ENCODE data around the gene SOCS4. TPM values are rescaled to one million over a fixed set of nuclear protein-coding genes. Genes with fewer than 3 reads are reported as not detected.
"Not testable (repeated sequence)": the region's sequence is repeated elsewhere in the genome, so short reads cannot be mapped to it uniquely, and the experiment has no call there.

Gene SOCS4
- 10 to 100 TPM; 17.7 to 17.9 TPM for total RNA-seq

GRCh38 chr14:55026793-55027561 is at the start of gene SOCS4, which contains the start of gene WDHD1:
TSS of gene SOCS4 (plus strand) at chr14:55027236. CDS start at chr14:55043042, 15,806 bp downstream.
TSS of gene WDHD1 (minus strand) at chr14:55027099. CDS start at chr14:55026787, 312 bp downstream.
- intact Hi-C loops (cut with micrococcal nuclease), result loop anchor here (1.0 to 5.0 kb wide), 10 partner anchors 24 to 630 kb away; partner anchors contain the start of genes CDKN3, FBXO34, GCH1 and GMFB
- Mint-ChIP-seq H3K4me1 (ENCODE audit: low read depth) (peaks cover 46% of the 10 kb centered on the region), H3K27me3 (ENCODE audit: low read depth) (no peaks in the 10 kb centered on the region), H3K36me3 (ENCODE audit: low read depth) (peaks cover 25% of the 10 kb centered on the region), H3K27ac (peak within 1 kb of the TSS; percentile 92), H3K4me3 (peak within 1 kb of the TSS; percentile 96), H3K9me3 (no peaks in the 10 kb centered on the region)
- DNase-seq, result peak; percentile 97
- CTCF ChIA-PET, result interaction anchor here (0.6 to 1.7 kb wide), 6 partner anchors 10 to 253 kb away, joined by 3 to 16 read pairs (median 4); partner anchors contain the start of gene MAPK1IP1L

GRCh38 chr14:54979039-54979438 is 48.0 kb upstream of the SOCS4 start:
- no peak for DNase-seq
- no peaks in the 10 kb centered on the region for H3K27me3 Mint-ChIP-seq (ENCODE audit: low read depth)
- CTCF ChIA-PET, result interaction anchor here (0.6 kb wide), 1 partner anchor 218 kb away, joined by 3 read pairs; no protein-coding TSS in a partner anchor
- H3K9me3 Mint-ChIP-seq, result no peaks in the 10 kb centered on the region
- H3K27ac Mint-ChIP-seq, result no peak overlapping the region
- H3K4me3 Mint-ChIP-seq, result no peak overlapping the region
- H3K4me1 Mint-ChIP-seq (ENCODE audit: low read depth), result no peaks in the 10 kb centered on the region
- H3K36me3 Mint-ChIP-seq (ENCODE audit: low read depth), result peaks cover 39% of the 10 kb centered on the region
- intact Hi-C loops (cut with micrococcal nuclease), result no loop called here

GRCh38 chr14:54981698-54982097 is 45.3 kb upstream of the SOCS4 start:
- intact Hi-C loops (cut with micrococcal nuclease), result no loop called here
- CTCF ChIA-PET, result interaction anchor here (0.7 to 0.9 kb wide), 4 partner anchors 18 to 372 kb away, joined by 3 to 6 read pairs (median 3); no protein-coding TSS in a partner anchor
- Mint-ChIP-seq H3K4me3 (no peak overlapping the region), H3K36me3 (ENCODE audit: low read depth) (peaks cover 44% of the 10 kb centered on the region), H3K4me1 (ENCODE audit: low read depth) (no peaks in the 10 kb centered on the region), H3K9me3 (no peaks in the 10 kb centered on the region), H3K27ac (no peak overlapping the region), H3K27me3 (ENCODE audit: low read depth) (no peaks in the 10 kb centered on the region)
- DNase-seq, result no peak

- Mint-ChIP-seq H3K27ac (no peak overlapping the region), H3K9me3 (no peaks in the 10 kb centered on the region), H3K4me1 (ENCODE audit: low read depth) (no peaks in the 10 kb centered on the region), H3K36me3 (ENCODE audit: low read depth) (peaks cover 44% of the 10 kb centered on the region), H3K27me3 (ENCODE audit: low read depth) (no peaks in the 10 kb centered on the region), H3K4me3 (no peak overlapping the region)
- intact Hi-C loops (cut with micrococcal nuclease), result no loop called here
- no peak for DNase-seq
- CTCF ChIA-PET, result no interaction called here
Measured at GRCh38 chr14:54985156-54985555, 41.9 kb upstream of the SOCS4 start.

GRCh38 chr14:55000381-55000780 is 26.7 kb upstream of the SOCS4 start:
- H3K4me1 Mint-ChIP-seq (ENCODE audit: low read depth), result no peaks in the 10 kb centered on the region
- no peaks in the 10 kb centered on the region for H3K27me3 Mint-ChIP-seq (ENCODE audit: low read depth)
- H3K36me3 Mint-ChIP-seq (ENCODE audit: low read depth), result peaks cover 44% of the 10 kb centered on the region
- intact Hi-C loops (cut with micrococcal nuclease), result no loop called here
- H3K4me3 Mint-ChIP-seq, result no peak overlapping the region
- no peak overlapping the region for H3K27ac Mint-ChIP-seq
- CTCF ChIA-PET, result no interaction called here
- DNase-seq, result no peak
- no peaks in the 10 kb centered on the region for H3K9me3 Mint-ChIP-seq

- H3K9me3 Mint-ChIP-seq, result no peaks in the 10 kb centered on the region
- peaks cover 44% of the 10 kb centered on the region for H3K36me3 Mint-ChIP-seq (ENCODE audit: low read depth)
- H3K4me3 Mint-ChIP-seq, result no peak overlapping the region
- H3K27me3 Mint-ChIP-seq (ENCODE audit: low read depth), result no peaks in the 10 kb centered on the region
- H3K27ac Mint-ChIP-seq, result no peak overlapping the region
- CTCF ChIA-PET, result interaction anchor here (0.5 to 0.6 kb wide), 2 partner anchors 79 to 199 kb away, joined by 3 to 6 read pairs; no protein-coding TSS in a partner anchor
- no peaks in the 10 kb centered on the region for H3K4me1 Mint-ChIP-seq (ENCODE audit: low read depth)
- DNase-seq, result no peak
- intact Hi-C loops (cut with micrococcal nuclease), result no loop called here
Measured at GRCh38 chr14:55005071-55005470, 22.0 kb upstream of the SOCS4 start.

GRCh38 chr14:55015006-55015405 is 12.0 kb upstream of the SOCS4 start:
- CTCF ChIA-PET, result interaction anchor here (0.7 to 1.2 kb wide), 2 partner anchors 124 to 145 kb away, joined by 4 to 5 read pairs; no protein-coding TSS in a partner anchor
- no peak for DNase-seq

GRCh38 chr14:55019968-55020554 is 7.0 kb upstream of the SOCS4 start:
- H3K27ac Mint-ChIP-seq, result no peak overlapping the region
- H3K4me3 Mint-ChIP-seq, result no peak overlapping the region
- H3K36me3 Mint-ChIP-seq (ENCODE audit: low read depth), result peaks cover 38% of the 10 kb centered on the region
- CTCF ChIA-PET, result no interaction called here
- intact Hi-C loops (cut with micrococcal nuclease), result no loop called here
- H3K4me1 Mint-ChIP-seq (ENCODE audit: low read depth), result peaks cover 23% of the 10 kb centered on the region
- no peak for DNase-seq
- H3K27me3 Mint-ChIP-seq (ENCODE audit: low read depth), result no peaks in the 10 kb centered on the region
- H3K9me3 Mint-ChIP-seq, result no peaks in the 10 kb centered on the region

More at GRCh38 chr14:55015006-55015405, 12.0 kb upstream of the SOCS4 start:
- Mint-ChIP-seq H3K36me3 (ENCODE audit: low read depth) (peaks cover 43% of the 10 kb centered on the region), H3K27me3 (ENCODE audit: low read depth) (no peaks in the 10 kb centered on the region), H3K4me1 (ENCODE audit: low read depth) (peaks cover 3% of the 10 kb centered on the region), H3K4me3 (no peak overlapping the region), H3K9me3 (no peaks in the 10 kb centered on the region), H3K27ac (no peak overlapping the region)
- intact Hi-C loops (cut with micrococcal nuclease), result no loop called here

- H3K9me3 Mint-ChIP-seq; H3K27ac Mint-ChIP-seq; H3K27me3 Mint-ChIP-seq (ENCODE audit: low read depth); intact Hi-C loops (cut with micrococcal nuclease); H3K4me3 Mint-ChIP-seq; DNase-seq: not testable (repeated sequence)
- CTCF ChIA-PET, result interaction anchor here (0.5 to 2.2 kb wide), 3 partner anchors 10 to 362 kb away, joined by 3 to 7 read pairs (median 5); partner anchors contain the start of gene MAPK1IP1L
- H3K36me3 Mint-ChIP-seq (ENCODE audit: low read depth), result peaks cover 34% of the 10 kb centered on the region
- H3K4me1 Mint-ChIP-seq (ENCODE audit: low read depth), result peaks cover 47% of the 10 kb centered on the region
Measured at GRCh38 chr14:55024365-55024764, 2.7 kb upstream of the SOCS4 start.

- Mint-ChIP-seq H3K4me3 (peak overlapping the region; percentile 96), H3K36me3 (ENCODE audit: low read depth) (peaks cover 28% of the 10 kb centered on the region), H3K27ac (peak overlapping the region; percentile 92), H3K4me1 (ENCODE audit: low read depth) (peaks cover 51% of the 10 kb centered on the region), H3K9me3 (no peaks in the 10 kb centered on the region), H3K27me3 (ENCODE audit: low read depth) (no peaks in the 10 kb centered on the region)
- no peak for DNase-seq
- intact Hi-C loops (cut with micrococcal nuclease), result loop anchor here (2.0 to 5.0 kb wide), 5 partner anchors 73 to 629 kb away; partner anchors contain the start of genes CDKN3, GCH1, GMFB and KTN1
- CTCF ChIA-PET, result interaction anchor here (1.1 to 1.7 kb wide), 2 partner anchors 12 to 25 kb away, joined by 4 to 16 read pairs; partner anchors contain the start of gene MAPK1IP1L
Measured at GRCh38 chr14:55025948-55026347, 1.1 kb upstream of the SOCS4 start.

- intact Hi-C loops (cut with micrococcal nuclease), result loop anchor here (2.0 to 5.0 kb wide), 5 partner anchors 72 to 630 kb away; partner anchors contain the start of genes CDKN3, GCH1, GMFB and KTN1
- Mint-ChIP-seq H3K9me3 (no peaks in the 10 kb centered on the region), H3K4me1 (ENCODE audit: low read depth) (peaks cover 51% of the 10 kb centered on the region), H3K27ac (peak overlapping the region; percentile 92), H3K27me3 (ENCODE audit: low read depth) (no peaks in the 10 kb centered on the region), H3K36me3 (ENCODE audit: low read depth) (peaks cover 28% of the 10 kb centered on the region), H3K4me3 (peak overlapping the region; percentile 96)
- CTCF ChIA-PET, result interaction anchor here (0.6 to 1.7 kb wide), 5 partner anchors 10 to 252 kb away, joined by 3 to 16 read pairs (median 4); partner anchors contain the start of gene MAPK1IP1L
- no peak for DNase-seq
Measured at GRCh38 chr14:55026441-55026792, 619 bp upstream of the SOCS4 start.

- DNase-seq, result no peak
- peaks cover 44% of the 10 kb centered on the region for H3K4me1 Mint-ChIP-seq (ENCODE audit: low read depth)
- peaks cover 24% of the 10 kb centered on the region for H3K36me3 Mint-ChIP-seq (ENCODE audit: low read depth)
- peak overlapping the region; percentile 92 for H3K27ac Mint-ChIP-seq
- intact Hi-C loops (cut with micrococcal nuclease), result loop anchor here (5.0 kb wide), 1 partner anchor 541 kb away; the partner anchor contains the start of gene GMFB
- H3K4me3 Mint-ChIP-seq, result peak overlapping the region; percentile 96
- H3K9me3 Mint-ChIP-seq, result no peaks in the 10 kb centered on the region
- no peaks in the 10 kb centered on the region for H3K27me3 Mint-ChIP-seq (ENCODE audit: low read depth)
- CTCF ChIA-PET, result interaction anchor here (0.7 to 4.0 kb wide), 4 partner anchors 10 to 90 kb away, joined by 3 to 21 read pairs (median 4); partner anchors contain the start of gene MAPK1IP1L
Measured at GRCh38 chr14:55028066-55028465, 1.0 kb downstream of the SOCS4 start.
